GM19193 (cell line): ENCODE results near the gene BMP10.

Experiments used
- POLR2A ChIP-seq: IDR thresholded peaks from 4 replicates; pipeline ENCODE4 v1.6.1; 2011; ENCODE audit not compliant: insufficient read depth, insufficient read length; ENCODE audit errors: extremely low read depth

BMP10 gene

GRCh38 chr2:68839260-68839833, 31.9 kb downstream of the BMP10 start:
- TF ChIP-seq POLR2A = no peak

GRCh38 chr2:68838641-68839040, 32.6 kb downstream of the BMP10 start:
- no peak for TF ChIP-seq POLR2A

- TF ChIP-seq POLR2A = no peak
Observed at GRCh38 chr2:68837861-68838341, 33.3 kb downstream of the BMP10 start.

GRCh38 chr2:68837164-68837860, 33.9 kb downstream of the BMP10 start:
- no peak for TF ChIP-seq POLR2A

GRCh38 chr2:68835621-68836020, 35.6 kb downstream of the BMP10 start:
- TF ChIP-seq POLR2A = no peak

- TF ChIP-seq POLR2A = no peak
Observed at GRCh38 chr2:68834737-68835376, 36.3 kb downstream of the BMP10 start.

GRCh38 chr2:68833162-68833561, 38.0 kb downstream of the BMP10 start:
- no peak for TF ChIP-seq POLR2A

- no peak for TF ChIP-seq POLR2A
Observed at GRCh38 chr2:68832233-68832869, 38.8 kb downstream of the BMP10 start.

- no peak for TF ChIP-seq POLR2A
Observed at GRCh38 chr2:68831686-68832232, 39.4 kb downstream of the BMP10 start.

- TF ChIP-seq POLR2A = no peak
Observed at GRCh38 chr2:68829749-68830148, 41.4 kb downstream of the BMP10 start.

- no peak for TF ChIP-seq POLR2A
Observed at GRCh38 chr2:68828887-68829708, 42.1 kb downstream of the BMP10 start.

- no peak for TF ChIP-seq POLR2A
Observed at GRCh38 chr2:68827666-68828065, 43.5 kb downstream of the BMP10 start.

- TF ChIP-seq POLR2A = no peak
Observed at GRCh38 chr2:68825866-68826265, 45.3 kb downstream of the BMP10 start.

- no peak for TF ChIP-seq POLR2A
Observed at GRCh38 chr2:68824831-68825230, 46.4 kb downstream of the BMP10 start.

GRCh38 chr2:68822207-68822872, 48.9 kb downstream of the BMP10 start:
- no peak for TF ChIP-seq POLR2A

GRCh38 chr2:68819556-68819955, 51.6 kb downstream of the BMP10 start:
- TF ChIP-seq POLR2A = no peak
